HepG2 (cell line): Measurements from ENCODE around the gene AK3. TPM values are rescaled to one million over a fixed set of nuclear protein-coding genes. Genes with fewer than 3 reads are reported as not detected.

Source experiments
- ARHGAP35 ChIP-seq: sonication (generic); formaldehyde crosslinking; IDR thresholded peaks from 2 replicates; pipeline ENCODE4 v1.9.0; 2022; ENCODE audit warnings: mild to moderate bottlenecking, inconsistent platforms, moderate library complexity, missing genetic modification reagents, borderline replicate concordance
- ARNTL ChIP-seq: sonication (generic); formaldehyde crosslinking; IDR thresholded peaks from 2 replicates; pipeline ENCODE4 v1.4.0; 2020; ENCODE audit warnings: mild to moderate bottlenecking, missing genetic modification reagents
- BATF2 ChIP-seq: sonication (generic); formaldehyde crosslinking; IDR thresholded peaks from 2 replicates; pipeline ENCODE4 v1.8.0; 2022; ENCODE audit warnings: mild to moderate bottlenecking, missing genetic modification reagents, moderate library complexity
- CENPT ChIP-seq: sonication (generic); formaldehyde crosslinking; IDR thresholded peaks from 2 replicates; pipeline ENCODE4 v1.8.0; 2022; ENCODE audit warnings: low read depth, mild to moderate bottlenecking, moderate library complexity, missing genetic modification reagents
- DNMT3B ChIP-seq: conservative IDR thresholded peaks from 2 replicates; pipeline ENCODE4 v1.6.1; 2016; ENCODE audit warnings: missing biosample characterization, control low read depth
- ETV6 ChIP-seq: sonication (generic); formaldehyde crosslinking; conservative IDR thresholded peaks from 2 replicates; pipeline ENCODE4 v1.4.0; 2020; ENCODE audit warnings: missing genetic modification reagents
- FOXC1 ChIP-seq: sonication (generic); formaldehyde crosslinking; IDR thresholded peaks from 2 replicates; pipeline ENCODE4 v1.8.0; 2022; ENCODE audit warnings: mild to moderate bottlenecking, missing genetic modification reagents, borderline replicate concordance
- GMEB2 ChIP-seq: IDR thresholded peaks from 2 replicates; pipeline ENCODE4 v1.6.1; 2016; ENCODE audit warnings: missing biosample characterization, missing genetic modification reagents, low read depth
- MXD4 ChIP-seq: IDR thresholded peaks from 2 replicates; pipeline ENCODE4 v1.6.1; 2016; ENCODE audit warnings: mild to moderate bottlenecking, missing biosample characterization, missing genetic modification reagents
- NCOA5 ChIP-seq: sonication (generic); formaldehyde crosslinking; IDR thresholded peaks from 2 replicates; pipeline ENCODE4 v1.4.0; 2020; ENCODE audit warnings: missing genetic modification reagents
- NFYB ChIP-seq: sonication (generic); formaldehyde crosslinking; IDR thresholded peaks from 2 replicates; pipeline ENCODE4 v1.4.0; 2020; ENCODE audit warnings: missing genetic modification reagents
- PITX1 ChIP-seq: sonication (generic); formaldehyde crosslinking; IDR thresholded peaks from 2 replicates; pipeline ENCODE4 v1.5.1; 2020; ENCODE audit warnings: mild to moderate bottlenecking, missing genetic modification reagents
- POLR2G ChIP-seq: fragments of 200-400 bp; formaldehyde crosslinking; IDR thresholded peaks from 2 replicates; pipeline ENCODE4 v1.6.1; 2018; ENCODE audit warnings: mild to moderate bottlenecking, low read depth, low read length, moderate library complexity
- RAD21 ChIP-seq: fragments of 450-650 bp; formaldehyde crosslinking; IDR thresholded peaks from 2 replicates; pipeline ENCODE4 v1.5.0; 2020; ENCODE audit warnings: mild to moderate bottlenecking
- RBM22 ChIP-seq: fragments of 200-400 bp; formaldehyde crosslinking; optimal IDR thresholded peaks from 2 replicates; pipeline ENCODE3; 2017; ENCODE audit warnings: mild to moderate bottlenecking, low read length, moderate library complexity
- REXO4 ChIP-seq: sonication (generic); formaldehyde crosslinking; IDR thresholded peaks from 2 replicates; pipeline ENCODE4 v1.8.0; 2022; ENCODE audit warnings: missing genetic modification reagents, mild to moderate bottlenecking, borderline replicate concordance
- TEF ChIP-seq: sonication (generic); formaldehyde crosslinking; IDR thresholded peaks from 2 replicates; pipeline ENCODE4 v1.5.0; 2020; ENCODE audit warnings: missing genetic modification reagents
- THAP8 ChIP-seq: sonication (generic); formaldehyde crosslinking; IDR thresholded peaks from 2 replicates; pipeline ENCODE4 v1.5.1; 2020; ENCODE audit warnings: missing genetic modification reagents, mild to moderate bottlenecking, borderline replicate concordance
- ZFP1 ChIP-seq: IDR thresholded peaks from 2 replicates; pipeline ENCODE4 v1.6.1; 2016
- ZKSCAN1 ChIP-seq: fragments of 150-350 bp; IDR thresholded peaks from 2 replicates; pipeline ENCODE4 v1.6.1; 2014; ENCODE audit warnings: low read length
- ZNF432 ChIP-seq: sonication (generic); formaldehyde crosslinking; IDR thresholded peaks from 2 replicates; pipeline ENCODE4 v1.5.0; 2020; ENCODE audit warnings: missing genetic modification reagents, mild to moderate bottlenecking, borderline replicate concordance
- ZNF484 ChIP-seq: sonication (generic); formaldehyde crosslinking; IDR thresholded peaks from 2 replicates; pipeline ENCODE4 v1.5.1; 2020; ENCODE audit warnings: mild to moderate bottlenecking, low read depth, missing genetic modification reagents, borderline replicate concordance
- ZNF598 ChIP-seq: sonication (generic); formaldehyde crosslinking; IDR thresholded peaks from 2 replicates; pipeline ENCODE4 v1.5.1; 2020; ENCODE audit warnings: mild to moderate bottlenecking, missing genetic modification reagents, borderline replicate concordance
- ZNF816 ChIP-seq: sonication (generic); formaldehyde crosslinking; IDR thresholded peaks from 2 replicates; pipeline ENCODE4 v1.8.0; 2022; ENCODE audit warnings: missing genetic modification reagents, mild to moderate bottlenecking, borderline replicate concordance
- ZSCAN31 ChIP-seq: sonication (generic); formaldehyde crosslinking; IDR thresholded peaks from 2 replicates; pipeline ENCODE4 v1.5.0; 2020; ENCODE audit warnings: low read depth, mild to moderate bottlenecking, missing genetic modification reagents
- polyA plus RNA-seq, 8 experiments: library from polyadenylated mRNA; depleted of rRNA in 3 of 8; stranded (reverse) in 7 of 8; unstranded in 1 of 8; fragments of >200 nt; fragmentation: Illumina TruSeq in 4 of 8; extraction: Trizol in 4 of 8; gene quantifications; 2 replicates each; pipeline versions ENCODE4 v1.2.1 to v1.2.3, GENCODE V29; 2011 to 2016; ENCODE audit warnings: low read depth in 4 of 8, missing spikeins in 1 of 8, mixed read lengths in 1 of 8; ENCODE audit not compliant: insufficient read depth in 1 of 8
- total RNA-seq, 5 experiments: library from RNA; depleted of rRNA; stranded (reverse); fragments of >200 nt; fragmentation: Illumina TruSeq; extraction: Trizol; gene quantifications; 2 replicates each; pipeline ENCODE4 v1.2.3, GENCODE V29; 2016; ENCODE audit warnings: low read depth in 1 of 5

The AK3 gene
- total and polyA plus RNA-seq, 2 of the 13 experiments (the other 11 are each of a cell fraction or from before 2014, with no cell fraction given): 76.8 to 109 TPM

- TF ChIP-seq THAP8 (peak; percentile 40; the same call in 1 of the 2 replicates), RBM22 (no peak), TEF (CRISPR knock-in tag) (peak; percentile 77; the same call in 1 of the 2 replicates), ZNF816 (CRISPR knock-in tag) (no peak; the same call in 1 of the 2 replicates), ARNTL (no peak), ARHGAP35 (CRISPR knock-in tag) (no peak), GMEB2 (peak; percentile 76), ZNF484 (CRISPR knock-in tag) (no peak), FOXC1 (peak; percentile 58; the same call in 1 of the 2 replicates), ZNF598 (CRISPR knock-in tag) (peak; percentile 89; the same call in 1 of the 2 replicates), PITX1 (CRISPR knock-in tag) (peak; percentile 55; the same call in 1 of the 2 replicates), REXO4 (CRISPR knock-in tag) (peak; percentile 13; the same call in 1 of the 2 replicates), ZKSCAN1 (no peak), ZNF432 (CRISPR knock-in tag) (no peak), ETV6 (CRISPR knock-in tag) (0 out of 2 replicates have a peak, but pooled peaks have one; percentile 71), BATF2 (no peak; the same call in 1 of the 2 replicates), NFYB (CRISPR knock-in tag) (peak; percentile 28; the same call in 1 of the 2 replicates), CENPT (no peak), RAD21 (CRISPR knock-in tag) (peak; percentile 63), NCOA5 (CRISPR knock-in tag) (no peak), ZFP1 (CRISPR knock-in tag) (no peak; the same call in 1 of the 2 replicates), DNMT3B (CRISPR knock-in tag) (no peak), POLR2G (peak; percentile 96), MXD4 (peak; percentile 48; the same call in 1 of the 2 replicates), ZSCAN31 (CRISPR knock-in tag) (peak; percentile 74; the same call in 1 of the 2 replicates)
These were observed 61.5 kb downstream of the AK3 start, which contains the start of gene CDC37L1 (continued) for GRCh38 chr9:4679268-4680172.
